Smooth muscle cell (in vitro differentiated cells): ENCODE measurements around the gene ARID4B. TPM values are rescaled to one million over a fixed set of nuclear protein-coding genes. Genes with fewer than 3 reads are reported as not detected.
"Not testable (repeated sequence)": the region's sequence is repeated elsewhere in the genome, so short reads cannot be mapped to it uniquely, and the experiment has no call there.

ENCODE experiments used
- DNase-seq: peaks from one replicate; lab custom pipeline; 2025; ENCODE audit not compliant: unreplicated experiment; lab: John Stamatoyannopoulos, UW
- H2AFZ ChIP-seq: fragments of 200-600 bp; sonication (generic); 2 replicates; pipeline ENCODE4 v1.6.0; 2016; ENCODE audit warnings: antibody characterized with exemption, low read depth, mild to moderate bottlenecking
- H3F3A ChIP-seq: fragments of 200-600 bp; sonication (generic); 2 replicates; pipeline ENCODE4 v1.6.0; 2017; ENCODE audit warnings: antibody characterized with exemption, low read depth
- H3K27ac ChIP-seq: fragments of 200-600 bp; sonication (generic); 2 replicates; pipeline ENCODE4 v1.5.1; 2016; ENCODE audit warnings: low read depth, mild to moderate bottlenecking
- H3K27me3 ChIP-seq: fragments of 200-600 bp; sonication (generic); 2 replicates; pipeline ENCODE4 v1.6.1; 2016; ENCODE audit warnings: low read depth, mild to moderate bottlenecking
- H3K36me3 ChIP-seq: fragments of 200-600 bp; sonication (generic); 2 replicates; pipeline ENCODE4 v1.5.1; 2016; ENCODE audit warnings: low read depth
- H3K4me1 ChIP-seq: fragments of 200-600 bp; sonication (generic); 2 replicates; pipeline ENCODE4 v1.5.1; 2016; ENCODE audit warnings: low read depth
- H3K4me2 ChIP-seq: fragments of 200-600 bp; sonication (generic); 2 replicates; pipeline ENCODE4 v1.6.0; 2016; ENCODE audit warnings: mild to moderate bottlenecking
- H3K4me3 ChIP-seq: fragments of 200-600 bp; sonication (generic); 2 replicates; pipeline ENCODE4 v1.5.1; 2016; ENCODE audit warnings: mild to moderate bottlenecking
- H3K79me2 ChIP-seq: fragments of 200-600 bp; sonication (generic); 2 replicates; pipeline ENCODE4 v1.6.0; 2016; ENCODE audit warnings: low read depth, mild to moderate bottlenecking
- H3K9ac ChIP-seq: fragments of 200-600 bp; sonication (generic); 2 replicates; pipeline ENCODE4 v1.6.0; 2016; ENCODE audit warnings: low read depth
- H3K9me3 ChIP-seq: fragments of 200-600 bp; sonication (generic); replicated peaks from 2 replicates; pipeline ENCODE4 v1.5.1; 2016; ENCODE audit warnings: low read depth
- H4K20me1 ChIP-seq: fragments of 200-600 bp; sonication (generic); 2 replicates; pipeline ENCODE4 v1.6.0; 2016; ENCODE audit warnings: low read depth
- WGBS: methylation state at CpG from one replicate; pipeline ENCODE4 v1.1.7; 2016; ENCODE audit warnings: low lambda C conversion rate; 5-methylcytosine and 5-hydroxymethylcytosine counted together
- polyA plus RNA-seq: library from polyadenylated mRNA; unstranded; fragments of >200 nt; fragmentation: Nextera tagmentation; extraction: Ambion mirVana; gene quantifications from 2 replicates; pipeline ENCODE4 v1.2.1, GENCODE V29; 2016
- total RNA-seq: library from RNA; depleted of rRNA; stranded (reverse); fragments of >200 nt; gene quantifications from 2 replicates; pipeline ENCODE4 v1.2.3, GENCODE V29; 2014
- TF ChIP-seq, protein P1 (sequence below): fragments of 200-600 bp; sonication (generic); IDR thresholded peaks from 2 replicates; pipeline ENCODE4 v1.5.1; 2017; ENCODE audit warnings: borderline replicate concordance, mild to moderate bottlenecking, antibody characterized with exemption; ENCODE audit not compliant: insufficient read depth, poor library complexity, severe bottlenecking

Gene ARID4B
- total and polyA plus RNA-seq, 2 experiments from 2014 or later: 29.0 to 33.2 TPM

DNA sequence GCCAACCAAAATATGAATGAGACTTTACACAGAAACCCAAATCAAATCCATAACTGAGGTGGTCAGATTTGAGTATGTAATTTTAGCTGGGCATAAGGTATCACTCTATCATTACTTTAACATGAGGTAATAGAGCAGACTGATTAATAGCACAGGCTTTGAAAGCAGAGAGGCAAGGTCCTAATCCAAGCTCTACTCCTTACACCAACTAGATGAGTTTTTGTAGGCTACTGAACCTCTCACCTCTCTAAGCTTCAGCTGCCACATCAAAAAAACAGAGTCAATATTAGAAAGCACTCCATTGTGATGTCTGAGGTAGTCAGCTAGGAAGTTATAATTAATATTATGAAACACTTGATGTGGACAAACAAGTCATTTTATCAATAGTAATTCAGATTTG is 63.7 kb downstream of the ARID4B start:
- Histone ChIP-seq H4K20me1 (peaks cover 100% of the 10 kb centered on the region), H2AFZ (no peak overlapping the region), H3K27me3 (no peaks in the 10 kb centered on the region), H3K36me3 (no peaks in the 10 kb centered on the region), H3K4me2 (no peak overlapping the region), H3K27ac (no peak overlapping the region), H3K9ac (no peak overlapping the region), H3K79me2 (peaks cover 97% of the 10 kb centered on the region), H3K4me3 (no peak overlapping the region), H3K9me3 (no peaks in the 10 kb centered on the region), H3F3A (peaks cover 7% of the 10 kb centered on the region), H3K4me1 (no peaks in the 10 kb centered on the region)
- TF ChIP-seq, protein P1, sequence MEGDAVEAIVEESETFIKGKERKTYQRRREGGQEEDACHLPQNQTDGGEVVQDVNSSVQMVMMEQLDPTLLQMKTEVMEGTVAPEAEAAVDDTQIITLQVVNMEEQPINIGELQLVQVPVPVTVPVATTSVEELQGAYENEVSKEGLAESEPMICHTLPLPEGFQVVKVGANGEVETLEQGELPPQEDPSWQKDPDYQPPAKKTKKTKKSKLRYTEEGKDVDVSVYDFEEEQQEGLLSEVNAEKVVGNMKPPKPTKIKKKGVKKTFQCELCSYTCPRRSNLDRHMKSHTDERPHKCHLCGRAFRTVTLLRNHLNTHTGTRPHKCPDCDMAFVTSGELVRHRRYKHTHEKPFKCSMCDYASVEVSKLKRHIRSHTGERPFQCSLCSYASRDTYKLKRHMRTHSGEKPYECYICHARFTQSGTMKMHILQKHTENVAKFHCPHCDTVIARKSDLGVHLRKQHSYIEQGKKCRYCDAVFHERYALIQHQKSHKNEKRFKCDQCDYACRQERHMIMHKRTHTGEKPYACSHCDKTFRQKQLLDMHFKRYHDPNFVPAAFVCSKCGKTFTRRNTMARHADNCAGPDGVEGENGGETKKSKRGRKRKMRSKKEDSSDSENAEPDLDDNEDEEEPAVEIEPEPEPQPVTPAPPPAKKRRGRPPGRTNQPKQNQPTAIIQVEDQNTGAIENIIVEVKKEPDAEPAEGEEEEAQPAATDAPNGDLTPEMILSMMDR: no peak
- no peak for DNase-seq

DNA sequence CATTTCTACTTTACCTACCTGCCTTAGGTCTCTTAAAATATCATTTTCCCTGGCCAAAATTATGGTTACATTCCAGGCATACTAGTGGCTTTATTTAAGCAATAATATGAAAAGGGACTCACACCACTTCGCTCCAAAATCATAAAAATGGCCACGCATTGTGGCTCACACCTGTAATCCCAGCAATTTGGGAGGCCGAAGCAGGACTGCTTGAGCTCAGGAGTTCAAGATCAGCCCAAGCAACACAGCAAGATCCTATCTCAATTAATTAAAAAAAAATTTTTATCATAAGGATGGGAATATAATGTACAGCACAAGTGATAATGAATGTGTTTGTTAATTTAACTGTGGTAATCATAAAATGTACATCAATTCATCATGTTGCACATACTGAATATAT is 65.4 kb downstream of the ARID4B start:
- 94% methylated on average over 3 of the region's 3 CpGs for WGBS
- Histone ChIP-seq H3K27ac (no peak overlapping the region), H2AFZ (no peak overlapping the region), H3K9ac (no peak overlapping the region), H3F3A (peaks cover 7% of the 10 kb centered on the region), H3K4me2 (no peak overlapping the region), H4K20me1 (peaks cover 100% of the 10 kb centered on the region), H3K36me3 (no peaks in the 10 kb centered on the region), H3K79me2 (peaks cover 97% of the 10 kb centered on the region), H3K4me1 (no peaks in the 10 kb centered on the region), H3K27me3 (no peaks in the 10 kb centered on the region), H3K4me3 (no peak overlapping the region), H3K9me3 (no peaks in the 10 kb centered on the region)
- DNase-seq: no peak
- TF ChIP-seq, protein P1: no peak

DNA sequence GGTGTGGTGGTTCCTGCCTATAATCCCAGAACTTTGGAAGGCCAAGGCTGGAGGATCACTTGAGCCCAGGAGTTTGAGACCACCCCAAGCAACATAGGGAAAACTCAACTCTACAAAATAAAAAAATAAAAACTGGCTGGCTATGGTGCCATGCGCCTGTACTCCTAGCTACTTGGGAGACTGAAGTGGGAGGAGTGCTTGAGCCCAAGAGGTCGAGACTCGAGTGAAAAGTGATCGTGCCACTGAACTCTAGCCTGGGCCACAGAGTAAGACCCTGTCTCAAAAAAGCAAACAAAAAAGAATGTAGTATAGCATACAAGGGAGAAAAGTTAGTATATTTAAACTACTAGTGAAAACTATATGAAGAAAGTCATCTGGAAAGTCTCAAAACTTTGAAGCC is 66.7 kb downstream of the ARID4B start:
- no peaks in the 10 kb centered on the region for H3K27me3 ChIP-seq
- H3K4me2 ChIP-seq: no peak overlapping the region
- DNase-seq: no peak
- no peak overlapping the region for H2AFZ ChIP-seq
- H4K20me1 ChIP-seq: peaks cover 98% of the 10 kb centered on the region
- peaks cover 97% of the 10 kb centered on the region for H3K79me2 ChIP-seq
- no peaks in the 10 kb centered on the region for H3K9me3 ChIP-seq
- TF ChIP-seq, protein P1: no peak
- no peaks in the 10 kb centered on the region for H3K4me1 ChIP-seq
- H3K9ac ChIP-seq: no peak overlapping the region
- 91% methylated on average over 4 of the region's 4 CpGs for WGBS
- peaks cover 4% of the 10 kb centered on the region for H3F3A ChIP-seq
- no peak overlapping the region for H3K4me3 ChIP-seq
- H3K27ac ChIP-seq: no peak overlapping the region
- H3K36me3 ChIP-seq: no peaks in the 10 kb centered on the region

DNA sequence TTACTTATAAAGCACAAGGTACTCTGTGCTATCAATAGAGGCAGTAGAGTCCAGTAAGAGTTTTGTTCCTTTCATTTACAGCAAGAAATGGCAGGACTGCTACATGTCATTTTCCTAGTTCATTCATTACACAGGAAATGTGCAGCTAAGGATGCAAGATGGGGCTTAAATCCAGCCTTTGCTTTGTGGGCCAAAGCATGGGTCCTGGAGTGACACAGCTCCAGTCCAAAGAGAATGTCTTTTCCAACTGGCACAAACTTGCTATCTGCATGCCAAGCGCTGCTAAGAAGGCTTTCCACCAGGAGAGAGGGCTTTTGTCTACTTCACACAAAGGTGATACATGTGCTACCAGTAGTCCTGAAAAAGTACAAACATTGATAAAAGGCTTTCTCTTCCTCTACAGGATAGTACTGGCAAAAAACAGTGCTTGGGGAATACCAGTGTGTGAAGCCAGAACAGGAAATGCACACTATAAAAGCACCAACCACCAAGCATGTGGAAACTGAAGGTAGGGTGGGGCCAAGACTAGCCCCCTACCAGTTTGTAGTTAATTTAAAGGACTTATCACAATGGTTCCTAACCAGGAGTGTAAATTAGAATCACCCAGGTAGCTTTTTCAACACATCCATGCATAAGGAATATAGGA is 68.7 kb downstream of the ARID4B start:
- DNase-seq: no peak
- Histone ChIP-seq H3F3A (no peaks in the 10 kb centered on the region), H4K20me1 (peaks cover 92% of the 10 kb centered on the region), H3K9me3 (no peaks in the 10 kb centered on the region), H3K79me2 (peaks cover 90% of the 10 kb centered on the region), H3K4me1 (no peaks in the 10 kb centered on the region), H3K36me3 (no peaks in the 10 kb centered on the region), H3K4me2 (no peak overlapping the region), H3K9ac (no peak overlapping the region), H2AFZ (no peak overlapping the region), H3K27ac (no peak overlapping the region), H3K27me3 (no peaks in the 10 kb centered on the region), H3K4me3 (no peak overlapping the region)
- TF ChIP-seq, protein P1: no peak
- WGBS: 89% methylated on average over 1 of the region's 1 CpG

DNA sequence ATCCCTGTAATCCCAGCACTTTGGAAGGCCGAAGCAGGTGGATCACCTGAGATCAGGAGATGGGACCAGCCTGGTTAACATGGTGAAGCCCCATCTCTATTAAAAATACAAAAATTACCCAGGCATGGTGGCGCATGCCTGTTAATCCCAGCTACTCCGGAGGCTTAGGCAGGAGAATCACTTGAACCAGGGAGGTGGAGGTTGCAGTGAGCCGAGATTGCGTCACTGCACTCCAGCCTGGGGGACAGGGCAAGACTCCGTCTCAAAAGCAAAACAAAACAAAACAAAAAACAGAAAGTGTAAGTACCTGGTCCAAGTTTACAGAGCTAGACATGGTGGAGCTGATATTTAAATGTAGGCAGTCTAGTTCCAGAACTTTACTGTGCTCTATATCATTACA is 69.9 kb downstream of the ARID4B start:
- Histone ChIP-seq H3K79me2 (peaks cover 78% of the 10 kb centered on the region), H4K20me1 (peaks cover 91% of the 10 kb centered on the region)
- DNase-seq: not testable (repeated sequence)

More for the DNA sequence above, 69.9 kb downstream of the ARID4B start:
- not testable (repeated sequence) for H3F3A ChIP-seq, H3K9me3 ChIP-seq, H3K4me2 ChIP-seq, H3K36me3 ChIP-seq, H3K27ac ChIP-seq, H3K9ac ChIP-seq, H3K27me3 ChIP-seq, H3K4me3 ChIP-seq, H3K4me1 ChIP-seq, H2AFZ ChIP-seq
- 97% methylated on average over 6 of the region's 6 CpGs for WGBS
